HG03571 (cell line): ENCODE results near the gene SCYGR3.
A peak's percentile ranks its signal among the peaks of the same experiment; 100 is the strongest.
"Not testable (repeated sequence)": the region's sequence is repeated elsewhere in the genome, so short reads cannot be mapped to it uniquely, and the experiment has no call there.

Source experiments
- ATAC-seq: cut with Tn5 transposase; IDR thresholded peaks from one replicate; pipeline ENCODE4 v1.9.1; 2021; ENCODE audit not compliant: unreplicated experiment

The SCYGR3 gene

DNA sequence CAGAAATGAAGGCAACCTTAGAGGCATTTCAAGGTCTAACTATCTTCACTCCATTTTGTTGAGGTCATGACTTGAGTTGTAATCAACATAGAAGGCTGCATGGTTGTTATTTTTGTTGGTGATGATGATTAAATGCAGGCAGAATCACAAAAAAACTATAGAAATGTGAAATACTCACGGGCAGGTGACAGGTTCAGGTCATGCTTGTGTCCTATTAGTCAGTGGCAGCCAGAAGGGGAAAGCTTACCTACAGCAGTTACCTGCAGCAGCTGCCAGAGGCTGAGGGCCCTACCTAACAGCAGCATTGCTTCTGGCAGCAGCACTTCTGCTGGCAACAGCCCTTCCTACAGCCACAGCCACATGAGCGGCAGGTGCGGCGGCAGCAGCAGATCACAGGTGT is 394 bp downstream of the SCYGR3 start:
- no peak for ATAC-seq

DNA sequence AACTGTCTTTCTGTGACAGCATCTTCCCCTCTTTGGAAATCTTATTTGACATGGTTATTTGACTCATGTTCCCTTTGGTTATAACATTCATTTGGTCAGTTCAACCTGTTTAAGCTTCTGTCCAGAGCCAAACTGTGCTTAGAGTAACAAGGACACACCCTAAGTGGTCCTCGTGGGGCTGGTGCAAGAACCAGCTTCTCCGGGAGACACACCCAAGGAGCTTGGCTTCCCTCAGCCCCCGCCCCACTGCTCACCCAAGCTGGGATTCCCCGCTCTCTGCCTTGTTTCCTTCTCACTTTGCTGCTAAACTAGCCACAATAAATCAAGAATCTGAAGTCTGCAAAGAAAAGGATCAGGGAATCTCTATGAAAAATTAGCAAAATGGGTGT is 1.4 kb downstream of the SCYGR3 start:
- ATAC-seq, result no peak

DNA sequence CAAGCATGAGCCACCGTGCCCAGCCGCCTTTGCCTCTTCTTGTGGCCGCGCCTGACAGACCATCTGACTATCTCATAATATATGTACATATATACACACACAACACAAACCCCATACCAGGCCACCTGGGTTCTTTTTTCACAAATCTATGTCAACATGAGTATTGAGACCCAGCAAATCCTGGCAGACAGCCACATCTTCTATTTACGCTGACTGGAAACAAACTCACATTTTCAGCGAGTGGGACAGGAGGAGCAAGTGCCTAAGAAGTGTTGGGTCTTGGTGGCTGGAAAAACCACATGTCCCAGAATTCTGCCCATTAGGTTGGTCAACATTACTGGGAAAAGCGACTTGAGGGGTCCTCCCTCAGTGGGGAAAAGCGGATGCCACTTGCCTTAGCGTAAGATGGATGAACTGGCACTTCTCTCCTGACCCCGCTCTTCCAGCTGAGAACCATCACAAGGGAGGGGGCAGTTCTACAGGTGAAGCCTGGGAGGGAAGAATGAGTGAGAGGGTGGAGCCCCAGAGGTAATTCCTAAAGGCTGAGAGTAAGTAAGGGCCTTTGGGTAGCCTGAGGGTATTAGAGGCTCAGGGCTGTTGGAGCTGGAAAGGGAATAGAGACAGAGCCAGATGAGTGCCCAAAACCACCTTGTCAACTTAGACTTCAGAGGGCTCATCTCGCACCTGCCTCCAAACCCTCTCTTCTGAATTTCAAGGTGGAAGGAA is 1.9 kb downstream of the SCYGR3 start:
- no peak for ATAC-seq

DNA sequence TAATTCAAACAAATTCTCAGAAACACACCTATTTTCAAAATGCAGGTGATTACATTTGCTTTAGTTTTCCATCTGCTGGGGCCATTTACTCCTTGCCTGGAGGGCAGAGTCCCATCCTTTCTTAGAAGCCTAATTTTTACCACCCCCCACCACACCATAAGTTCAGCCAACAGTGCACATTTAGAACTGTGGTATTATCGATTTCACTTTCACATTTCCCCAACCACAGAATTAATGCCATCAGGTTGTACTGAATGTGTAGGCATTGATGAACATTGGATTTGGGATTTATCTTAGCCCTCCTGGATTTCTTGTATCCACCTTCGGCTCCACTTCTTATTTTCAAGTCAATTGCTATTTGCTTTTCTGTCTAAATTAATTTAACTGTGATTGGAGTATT is 4.5 kb downstream of the SCYGR3 start:
- ATAC-seq, result no peak

DNA sequence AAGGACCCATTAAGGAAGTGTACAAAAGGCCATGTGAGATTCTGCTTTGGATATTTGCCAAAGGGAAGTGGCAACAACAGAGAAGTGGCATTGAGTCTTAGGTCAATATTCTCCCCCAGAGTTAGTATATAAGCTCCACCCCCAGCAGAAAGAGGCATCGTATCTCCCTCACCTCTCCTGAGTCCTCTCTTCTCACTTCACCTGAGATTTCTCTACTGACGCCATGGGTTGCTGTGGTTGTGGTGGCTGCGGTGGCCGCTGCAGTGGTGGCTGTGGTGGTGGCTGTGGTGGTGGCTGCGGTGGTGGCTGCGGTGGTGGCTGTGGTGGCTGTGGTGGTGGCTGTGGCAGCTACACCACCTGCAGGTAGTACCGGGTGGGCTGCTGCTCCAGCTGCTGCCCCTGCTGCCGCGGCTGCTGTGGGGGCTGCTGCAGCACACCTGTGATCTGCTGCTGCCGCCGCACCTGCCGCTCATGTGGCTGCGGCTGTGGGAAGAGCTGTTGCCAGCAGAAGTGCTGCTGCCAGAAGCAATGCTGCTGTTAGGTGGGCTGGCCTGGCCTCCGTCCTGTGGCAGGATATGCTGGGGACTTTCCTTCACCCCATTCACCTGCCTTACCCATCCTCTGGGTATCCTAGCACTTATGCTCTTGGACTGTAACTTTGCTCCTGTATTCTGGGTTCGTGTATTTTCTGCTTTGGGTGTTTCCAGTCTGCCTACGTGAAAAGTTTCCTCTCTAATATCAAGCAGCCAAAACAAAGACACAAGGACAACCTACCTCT is 5.9 kb downstream of the SCYGR3 start:
- ATAC-seq, result peak; percentile 56

DNA sequence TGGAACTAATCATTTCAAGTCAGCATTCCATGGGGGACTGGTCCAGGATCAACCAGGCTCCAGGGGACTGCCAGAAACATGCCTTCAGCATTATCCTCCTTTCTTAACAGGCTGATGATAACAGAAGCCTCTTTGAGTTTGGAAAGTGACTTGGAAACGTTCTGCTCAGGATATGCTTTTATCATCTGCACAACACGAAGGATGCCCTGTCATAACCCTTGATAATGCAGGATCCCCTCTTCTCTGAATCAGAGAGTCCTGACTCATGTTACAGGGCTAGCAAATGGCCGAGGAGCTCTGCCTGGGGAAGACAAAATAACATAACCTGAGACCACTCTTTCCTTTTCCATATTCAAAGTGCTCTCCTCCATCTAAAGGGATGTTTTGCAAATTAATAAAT is 6.7 kb downstream of the SCYGR3 start:
- no peak for ATAC-seq

DNA sequence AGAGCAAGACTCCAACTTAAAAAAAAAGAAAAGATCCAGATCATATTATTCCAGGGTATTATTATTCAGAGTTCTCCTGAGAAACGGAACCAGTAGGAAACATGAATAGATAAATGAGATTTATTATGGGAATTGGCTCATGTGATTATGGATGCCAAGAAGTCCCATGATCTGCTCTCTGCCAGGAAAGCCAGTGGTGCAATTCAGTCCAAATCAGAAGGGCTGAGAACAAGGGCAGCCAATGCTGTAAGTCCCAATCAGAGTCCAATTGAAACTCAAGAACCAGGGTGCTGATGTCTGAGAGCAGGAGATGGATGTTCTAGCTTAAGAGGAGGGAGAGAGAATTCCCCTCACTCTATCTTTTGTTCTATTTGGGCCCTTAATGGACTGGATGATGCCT is 8.2 kb downstream of the SCYGR3 start:
- no peak for ATAC-seq

DNA sequence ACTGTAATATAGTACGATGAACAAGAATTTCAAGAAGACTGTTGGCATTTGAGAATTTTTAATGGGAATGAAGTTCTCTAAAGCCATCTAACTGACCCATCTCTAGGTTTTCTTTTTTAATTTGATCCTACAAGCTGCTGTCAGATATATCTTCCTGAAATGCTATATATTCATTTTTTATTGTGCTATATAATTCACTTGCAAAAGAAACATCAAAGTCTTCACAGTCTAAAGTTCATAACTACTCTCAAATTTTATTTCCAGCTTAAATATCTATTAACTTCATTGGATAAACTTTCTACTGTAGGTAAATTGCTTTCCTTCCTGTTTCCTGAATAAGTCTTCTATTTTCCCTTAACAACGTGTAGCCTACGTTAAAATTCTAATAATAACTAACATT is 12.3 kb downstream of the SCYGR3 start:
- no peak for ATAC-seq

DNA sequence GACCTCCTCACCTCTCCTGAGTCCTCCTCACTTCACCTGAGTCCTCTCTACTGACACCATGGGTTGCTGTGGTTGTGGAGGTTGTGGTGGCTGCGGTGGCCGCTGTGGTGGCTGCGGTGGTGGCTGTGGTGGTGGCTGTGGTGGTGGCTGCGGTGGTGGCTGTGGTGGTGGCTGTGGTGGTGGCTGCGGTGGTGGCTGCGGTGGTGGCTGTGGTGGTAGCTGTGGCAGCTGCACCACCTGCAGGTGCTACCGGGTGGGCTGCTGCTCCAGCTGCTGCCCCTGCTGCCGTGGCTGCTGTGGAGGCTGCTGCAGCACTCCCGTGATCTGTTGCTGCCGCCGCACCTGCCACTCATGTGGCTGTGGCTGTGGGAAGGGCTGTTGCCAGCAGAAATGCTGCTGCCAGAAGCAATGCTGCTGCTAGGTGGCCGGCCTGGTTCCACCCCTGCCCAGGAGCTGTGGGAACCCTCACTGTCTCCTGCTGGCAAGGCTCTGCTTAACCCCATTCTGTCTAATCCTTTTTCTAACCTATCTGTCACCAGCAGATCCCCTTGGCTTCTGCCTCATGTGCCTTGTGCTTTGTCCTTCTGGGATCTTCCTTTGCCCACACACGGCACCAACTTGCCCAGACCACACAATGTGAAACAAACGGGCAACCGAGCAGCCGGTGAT is 15.7 kb downstream of the SCYGR3 start, which contains the start of gene SCYGR2:
SCYGR2 (plus strand) TSS at position 59 of the 669 bp plus-strand sequence; CDS start at position 59, 0 bp downstream.
- not testable (repeated sequence) for ATAC-seq

DNA sequence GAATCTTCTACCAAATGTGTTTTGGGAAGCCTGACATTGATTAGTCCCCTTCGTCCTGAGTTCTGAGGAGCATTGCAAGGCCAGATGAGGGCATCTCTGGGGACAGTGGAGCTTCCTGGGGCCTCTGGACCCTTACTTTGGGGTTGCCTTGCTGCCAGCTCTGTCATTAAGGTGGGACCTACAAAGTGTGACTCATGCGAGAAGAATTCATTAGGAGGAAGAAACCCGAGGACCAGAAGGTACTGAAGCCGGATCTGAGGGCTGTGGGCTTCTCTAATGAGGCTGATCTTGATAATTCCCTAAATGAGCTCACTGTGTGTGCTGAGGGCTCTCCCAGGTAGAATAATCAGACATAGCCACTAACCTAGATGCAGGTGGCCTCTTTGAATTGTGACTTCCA is 16.6 kb downstream of the SCYGR3 start:
- ATAC-seq, result no peak

DNA sequence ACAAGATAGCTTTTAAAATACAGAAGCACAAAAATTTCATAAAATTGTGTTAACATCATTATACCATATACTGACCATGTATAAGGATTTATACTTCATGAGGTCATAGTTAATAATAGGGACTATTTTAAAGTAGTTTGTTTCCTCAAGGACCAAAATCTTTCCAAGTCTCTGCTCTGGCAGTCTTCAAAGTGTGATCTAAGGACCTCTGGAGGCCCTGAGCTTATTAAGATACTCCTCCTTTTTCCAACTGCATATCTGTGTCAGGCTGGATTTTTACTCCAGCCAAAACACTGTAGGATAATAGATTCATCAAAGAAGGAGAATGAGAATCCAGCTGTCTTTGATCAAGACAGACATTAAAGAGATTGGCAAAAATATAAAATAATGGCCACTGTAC is 17.6 kb downstream of the SCYGR3 start:
- ATAC-seq, result no peak

DNA sequence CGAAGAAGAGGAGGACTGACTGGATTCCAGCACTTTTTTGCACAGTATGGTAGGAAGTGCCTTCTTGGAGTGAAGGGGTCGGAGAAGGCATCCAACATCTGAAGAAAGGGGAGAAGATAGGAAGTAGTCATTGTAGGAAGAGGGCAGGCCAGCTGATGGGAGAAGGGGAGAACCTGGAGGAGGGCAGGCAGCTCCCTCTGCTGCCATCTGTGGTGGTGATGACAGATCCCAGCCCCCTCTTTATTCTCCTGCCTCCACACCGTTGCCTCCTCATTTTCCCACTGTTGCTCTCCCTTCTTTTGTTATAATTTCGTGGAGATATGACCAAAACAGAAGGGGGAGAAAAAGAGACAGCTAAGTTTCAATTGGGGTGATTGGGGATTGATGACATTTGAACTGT is 18.8 kb downstream of the SCYGR3 start:
- ATAC-seq, result no peak

DNA sequence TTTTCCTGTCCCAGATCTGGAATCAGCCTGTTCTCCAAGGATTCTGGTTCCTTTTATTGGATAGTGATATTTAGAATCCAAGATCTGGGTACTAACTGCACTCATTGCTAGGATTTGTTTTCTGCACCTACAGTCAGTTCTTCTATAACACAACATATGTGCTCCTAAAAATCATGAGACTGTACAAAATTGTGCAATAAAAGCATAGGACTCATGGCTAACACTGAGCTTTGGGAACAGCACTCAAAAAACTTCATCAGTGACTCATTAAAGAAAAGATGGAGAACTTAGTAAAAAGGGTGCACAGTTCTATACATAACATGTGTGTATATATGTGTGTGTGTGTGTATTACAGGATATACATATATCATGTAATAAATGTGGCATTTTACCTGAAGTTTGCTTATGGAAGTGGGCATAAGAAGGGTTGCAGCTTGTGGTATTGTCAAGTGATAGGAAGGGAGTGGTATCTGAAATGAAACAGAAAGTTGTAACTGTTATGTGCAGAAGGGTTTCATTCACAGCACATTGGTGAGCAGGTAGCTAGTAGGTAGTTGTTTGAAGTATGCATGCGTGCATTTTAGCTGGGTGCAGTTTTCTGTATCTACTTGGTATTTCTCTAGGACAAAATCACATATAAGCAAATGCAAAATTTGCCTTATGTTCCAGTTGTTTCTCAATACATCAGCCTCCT is 21.8 kb downstream of the SCYGR3 start:
- no peak for ATAC-seq

DNA sequence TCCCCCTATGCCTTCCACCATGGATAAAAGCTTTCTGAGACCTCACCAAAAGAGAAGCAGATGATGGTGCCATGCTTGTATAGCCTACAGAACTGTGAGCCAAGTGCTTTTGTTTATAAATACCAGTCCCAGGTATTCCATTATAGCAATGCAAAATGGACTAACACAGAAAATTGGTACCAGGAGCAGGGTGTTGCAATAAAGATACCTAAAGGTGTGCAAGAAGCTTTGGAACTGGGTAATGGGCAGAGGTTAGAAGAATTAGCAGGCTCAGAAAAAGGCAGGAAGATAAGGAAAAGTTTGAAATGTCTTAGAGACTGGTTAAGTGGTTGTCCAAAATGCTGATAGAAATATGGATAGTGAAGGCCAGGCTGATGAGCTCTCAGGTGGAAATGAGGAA is 32.3 kb downstream of the SCYGR3 start:
- ATAC-seq, result no peak

DNA sequence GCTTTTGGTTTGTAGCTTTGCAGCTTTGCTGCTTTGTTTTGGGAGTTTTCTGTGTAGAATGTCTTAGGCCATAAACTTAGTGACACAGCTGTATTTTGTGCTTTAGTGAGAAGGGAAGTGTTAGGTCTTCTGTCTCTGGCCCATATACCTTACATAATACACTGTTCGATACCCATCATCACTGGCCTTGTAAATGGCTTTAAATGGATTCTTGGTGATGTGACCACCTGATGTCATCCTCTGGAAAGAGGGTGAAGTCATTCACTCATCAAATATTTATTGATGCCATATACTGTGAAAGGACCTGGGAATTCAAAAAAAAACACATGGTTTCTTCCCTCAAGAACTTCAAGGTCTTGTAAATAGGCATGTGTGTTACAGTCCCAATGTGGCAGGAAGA is 34.8 kb downstream of the SCYGR3 start:
- no peak for ATAC-seq

DNA sequence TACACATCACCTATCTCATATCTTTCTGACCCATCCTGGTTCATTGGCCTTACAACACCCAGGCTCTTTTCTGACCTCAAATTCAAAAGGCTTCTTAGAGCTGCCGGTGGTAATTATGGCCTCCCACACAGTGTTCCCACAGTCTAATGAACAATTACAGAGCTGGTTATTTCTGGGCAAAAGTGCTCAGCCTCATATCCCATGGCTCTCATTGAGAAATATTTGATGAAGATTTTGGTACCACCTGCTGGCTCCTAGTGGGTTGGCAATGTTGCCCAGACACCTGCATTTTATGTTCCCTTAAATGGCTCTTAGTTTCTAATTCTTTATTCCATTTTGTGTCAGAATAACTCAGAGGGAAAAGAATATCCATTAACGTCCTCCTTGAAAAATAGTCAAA is 36.0 kb downstream of the SCYGR3 start:
- ATAC-seq, result no peak

DNA sequence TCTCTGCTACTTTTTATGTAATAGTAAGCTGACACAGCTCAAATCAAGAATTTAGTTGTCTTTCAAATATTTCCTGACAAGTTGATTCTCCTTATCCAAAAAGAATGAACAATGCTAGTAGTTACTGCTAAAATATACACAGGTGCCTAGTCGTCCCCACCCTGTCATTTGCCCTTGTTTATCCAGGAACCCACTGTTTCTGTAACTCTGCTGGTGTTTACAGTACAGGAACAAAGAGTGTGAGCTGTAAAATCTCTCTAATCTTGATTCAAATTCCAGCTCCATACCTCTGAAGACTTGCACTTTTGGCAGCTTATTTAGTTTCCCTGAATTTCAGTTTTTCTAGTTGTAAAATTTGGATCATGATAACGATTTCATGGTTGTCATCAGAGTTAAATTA is 37.1 kb downstream of the SCYGR3 start:
- no peak for ATAC-seq

DNA sequence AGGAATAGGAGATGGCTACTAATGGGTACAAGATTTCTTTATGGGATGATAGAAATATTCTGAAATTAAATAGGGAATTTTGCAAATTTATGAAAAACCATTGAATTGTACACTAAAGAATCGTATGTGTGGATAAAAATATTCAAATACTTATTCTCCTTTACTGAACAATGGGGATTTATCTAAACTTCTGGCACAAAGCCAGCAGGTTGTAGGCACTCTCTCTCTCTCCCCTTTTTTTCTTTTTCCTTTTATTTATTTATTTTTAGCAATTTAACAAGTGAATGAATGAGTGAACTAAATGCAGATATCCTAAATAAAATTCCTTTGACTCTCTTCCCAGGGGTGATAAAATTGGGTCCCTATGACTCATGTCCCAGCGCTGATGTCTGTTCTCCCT is 37.8 kb downstream of the SCYGR3 start:
- no peak for ATAC-seq

DNA sequence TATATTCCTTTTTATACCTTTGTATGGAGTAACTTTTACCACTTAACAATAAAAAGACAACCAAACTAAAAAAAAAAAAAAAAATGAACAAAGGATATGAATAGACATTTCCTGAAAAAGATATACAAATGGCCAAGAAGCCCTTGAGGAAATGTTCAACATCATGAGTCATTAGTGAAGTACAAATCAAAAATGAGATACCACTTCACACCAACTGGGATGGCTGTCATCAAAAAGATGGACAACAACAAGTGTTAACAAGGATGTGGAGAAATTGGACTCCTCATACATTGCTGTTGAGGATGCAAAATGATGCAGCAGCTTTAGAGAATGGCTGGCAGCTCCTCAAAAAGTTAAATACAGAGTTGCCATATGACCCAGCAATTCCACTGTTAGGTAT is 38.5 kb downstream of the SCYGR3 start:
- ATAC-seq, result no peak

DNA sequence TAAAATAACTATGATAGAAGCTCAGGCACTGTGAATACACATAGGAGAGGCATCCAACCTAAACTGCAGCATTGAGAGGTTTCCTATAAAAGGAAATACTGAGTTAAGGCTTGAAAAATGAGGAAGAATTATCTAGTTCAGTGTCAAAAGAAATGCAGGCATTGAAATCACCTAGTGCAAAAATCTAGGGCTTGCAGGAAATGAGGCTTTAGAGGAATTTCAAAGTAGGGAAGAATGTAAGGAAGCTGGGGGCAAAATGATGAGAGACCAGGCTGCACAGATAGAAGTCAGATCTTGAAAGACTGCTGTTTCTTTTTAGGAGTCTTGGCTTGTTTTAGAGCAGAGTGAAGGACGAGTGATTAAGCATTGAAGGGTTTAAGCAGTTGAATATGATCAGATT is 44.0 kb downstream of the SCYGR3 start:
- ATAC-seq, result no peak

DNA sequence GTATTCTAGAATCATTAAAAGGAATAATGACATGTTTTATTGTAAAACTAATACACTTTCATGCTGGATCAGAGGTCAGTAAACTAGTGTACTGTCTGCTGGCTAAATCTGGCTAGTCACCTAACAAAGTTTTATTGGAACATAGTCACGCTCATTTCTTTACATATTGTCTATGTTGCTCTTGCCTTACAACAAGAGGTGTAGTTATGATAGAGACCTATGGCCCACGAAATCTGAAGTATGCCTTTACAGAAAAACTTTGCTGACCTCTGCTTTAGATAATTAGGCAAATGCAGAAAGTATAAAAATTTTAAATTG is 45.8 kb downstream of the SCYGR3 start:
- no peak for ATAC-seq

DNA sequence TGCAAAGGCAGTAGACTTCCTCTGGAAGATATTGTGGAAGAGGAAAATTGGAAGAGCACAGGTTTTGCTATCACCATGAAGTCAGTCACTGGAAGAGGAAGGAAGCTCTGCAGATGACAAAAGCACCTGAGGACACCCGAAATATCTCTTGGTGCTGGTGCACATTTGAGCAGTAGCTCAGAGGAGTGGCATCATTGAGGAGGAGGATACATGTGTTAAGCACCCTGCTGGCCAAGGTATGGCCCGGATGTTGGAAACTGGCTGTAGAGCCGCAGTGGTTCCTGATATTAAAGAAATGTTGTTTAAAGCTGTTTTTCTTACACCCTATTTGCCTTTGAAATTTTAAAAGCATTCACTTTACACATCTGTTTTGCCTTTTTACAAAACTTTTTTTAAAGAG is 48.6 kb downstream of the SCYGR3 start:
- no peak for ATAC-seq
